Gastroesophageal sphincter (tissue), 4 donors: ENCODE results near the gene ORC3. TPM values are rescaled to one million over a fixed set of nuclear protein-coding genes. Genes with fewer than 3 reads are reported as not detected.

Experiments used
- ATAC-seq: fragments of 150-250 bp; one replicate; pipeline ENCODE4 v1.9.1; 2016; ENCODE audit warnings: mild to moderate bottlenecking, moderate library complexity
- H3K27ac ChIP-seq, 4 donors: fragments of 200-600 bp; sonication (generic) in 3 of 4; 1 replicate in 3 of 4; 2 replicates in 1 of 4; pipeline ENCODE4 v1.5.1; 2016 to 2019
- H3K27me3 ChIP-seq: fragments of 200-600 bp; sonication (generic); one replicate; pipeline ENCODE4 v1.5.1; 2019
- H3K36me3 ChIP-seq, 2 donors: fragments of 200-600 bp; sonication (generic); one replicate each; pipeline ENCODE4 v1.5.1; 2019; ENCODE audit warnings: control low read depth in 1 of 2
- H3K4me1 ChIP-seq, 3 donors: fragments of 200-600 bp; sonication (generic); 1 replicate in 2 of 3; 2 replicates in 1 of 3; pipeline ENCODE4 v1.5.1; 2016 to 2019; ENCODE audit warnings: control low read depth in 2 of 3
- H3K4me3 ChIP-seq, 2 donors: fragments of 200-600 bp; sonication (generic); one replicate each; pipeline ENCODE4 v1.5.1; 2019; ENCODE audit warnings: mild to moderate bottlenecking in 1 of 2, moderate library complexity in 1 of 2
- H3K9me3 ChIP-seq, 3 donors: fragments of 200-600 bp; sonication (generic); one replicate each; pipeline ENCODE4 v1.5.1; 2017 to 2019; ENCODE audit warnings: control low read depth in 2 of 3
- EP300 ChIP-seq: sonication (generic); formaldehyde crosslinking; IDR thresholded peaks from one replicate; pipeline ENCODE4 v1.6.1; 2017; ENCODE audit warnings: antibody characterized with exemption, mild to moderate bottlenecking
- POLR2A ChIP-seq, 2 donors: fragments of 450-650 bp; IDR thresholded peaks; one replicate each; pipeline ENCODE4 v1.6.1; 2017; ENCODE audit warnings: antibody characterized with exemption in 2 of 2, mild to moderate bottlenecking in 2 of 2, moderate library complexity in 1 of 2
- POLR2AphosphoS5 ChIP-seq: sonication (generic); formaldehyde crosslinking; IDR thresholded peaks from one replicate; pipeline ENCODE4 v1.6.1; 2017; ENCODE audit warnings: antibody characterized with exemption
- WGBS, 2 donors: methylation state at CpG; one replicate each; pipeline ENCODE4 v1.1.5; 2018; ENCODE audit warnings: low coverage in 1 of 2; 5-methylcytosine and 5-hydroxymethylcytosine counted together
- total RNA-seq, 4 donors: library from RNA; depleted of rRNA; stranded (reverse); fragments of >200 nt; gene quantifications; one replicate each; pipeline ENCODE4 v1.1.0, GENCODE V29; 2016
- TF ChIP-seq, protein P1 (sequence below), 4 experiments: fragments of 200-600 bp in 2 of 4; fragments of 450-650 bp in 2 of 4; sonication (generic) in 1 of 4; IDR thresholded peaks; one replicate each; pipeline ENCODE4 v1.5.1; 2017 to 2019; ENCODE audit warnings: antibody characterized with exemption in 4 of 4, mild to moderate bottlenecking in 2 of 4, moderate library complexity in 2 of 4

The ORC3 gene
- total RNA-seq, 4 donors from 2014 or later, result 11.3 to 24.3 (median 14.1) TPM

GRCh38 chr6:87561017-87561416 is 28.9 kb upstream of the ORC3 start:
- WGBS, 2 donors, result 63 to 67% methylated on average over 1 of the region's 1 CpG
- TF ChIP-seq, protein P1, sequence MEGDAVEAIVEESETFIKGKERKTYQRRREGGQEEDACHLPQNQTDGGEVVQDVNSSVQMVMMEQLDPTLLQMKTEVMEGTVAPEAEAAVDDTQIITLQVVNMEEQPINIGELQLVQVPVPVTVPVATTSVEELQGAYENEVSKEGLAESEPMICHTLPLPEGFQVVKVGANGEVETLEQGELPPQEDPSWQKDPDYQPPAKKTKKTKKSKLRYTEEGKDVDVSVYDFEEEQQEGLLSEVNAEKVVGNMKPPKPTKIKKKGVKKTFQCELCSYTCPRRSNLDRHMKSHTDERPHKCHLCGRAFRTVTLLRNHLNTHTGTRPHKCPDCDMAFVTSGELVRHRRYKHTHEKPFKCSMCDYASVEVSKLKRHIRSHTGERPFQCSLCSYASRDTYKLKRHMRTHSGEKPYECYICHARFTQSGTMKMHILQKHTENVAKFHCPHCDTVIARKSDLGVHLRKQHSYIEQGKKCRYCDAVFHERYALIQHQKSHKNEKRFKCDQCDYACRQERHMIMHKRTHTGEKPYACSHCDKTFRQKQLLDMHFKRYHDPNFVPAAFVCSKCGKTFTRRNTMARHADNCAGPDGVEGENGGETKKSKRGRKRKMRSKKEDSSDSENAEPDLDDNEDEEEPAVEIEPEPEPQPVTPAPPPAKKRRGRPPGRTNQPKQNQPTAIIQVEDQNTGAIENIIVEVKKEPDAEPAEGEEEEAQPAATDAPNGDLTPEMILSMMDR (IDR thresholded peaks at IDR 0.05), result no peak
- TF ChIP-seq EP300 (no peak), POLR2A (IDR thresholded peaks at IDR 0.05) (no peak), POLR2AphosphoS5 (no peak)
- Histone ChIP-seq H3K27ac (no peak overlapping the region), H3K36me3 (peaks cover 0 to 75% of the 10 kb centered on the region in 2 donors), H3K9me3 (no peaks in the 10 kb centered on the region), H3K4me3 (no peak overlapping the region), H3K27me3 (no peaks in the 10 kb centered on the region), H3K4me1 (no peaks in the 10 kb centered on the region)
- ATAC-seq, result no peak

DNA sequence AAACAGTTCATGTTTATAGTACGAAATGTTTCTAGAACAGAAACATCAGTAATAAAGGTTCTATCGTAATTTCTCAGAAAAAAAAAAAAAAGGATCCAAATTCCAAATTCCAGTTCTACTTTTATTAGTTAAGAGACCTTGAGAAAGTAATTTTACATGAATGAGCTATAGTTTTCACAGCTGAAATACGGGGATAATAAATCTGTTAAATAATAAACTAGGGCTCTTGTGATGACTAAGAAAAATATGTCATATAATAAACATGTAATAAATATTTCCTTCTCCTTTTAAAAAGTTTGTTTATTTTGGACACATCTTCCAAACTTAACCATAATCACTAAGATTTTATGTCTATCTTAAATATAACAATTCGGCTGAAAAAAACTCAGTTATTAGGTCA is 17.9 kb upstream of the ORC3 start:
- Histone ChIP-seq H3K4me3 (no peak overlapping the region), H3K27me3 (no peaks in the 10 kb centered on the region), H3K4me1 (peaks cover 3 to 23% (median 7%) of the 10 kb centered on the region in 3 donors), H3K27ac (no peak overlapping the region), H3K9me3 (no peaks in the 10 kb centered on the region), H3K36me3 (peaks cover 0 to 14% of the 10 kb centered on the region in 2 donors)
- 57 to 76% methylated on average over 4 of the region's 4 CpGs for WGBS, 2 donors
- TF ChIP-seq, protein P1 (IDR thresholded peaks at IDR 0.05), result no peak
- TF ChIP-seq POLR2AphosphoS5, result no peak
- TF ChIP-seq EP300, result no peak
- TF ChIP-seq POLR2A (IDR thresholded peaks at IDR 0.05), result no peak
- no peak for ATAC-seq

- 79 to 85% methylated on average over 3 of the region's 3 CpGs for WGBS, 2 donors
- no peak for ATAC-seq
These were observed 17.1 kb upstream of the ORC3 start for GRCh38 chr6:87572883-87573282.

DNA sequence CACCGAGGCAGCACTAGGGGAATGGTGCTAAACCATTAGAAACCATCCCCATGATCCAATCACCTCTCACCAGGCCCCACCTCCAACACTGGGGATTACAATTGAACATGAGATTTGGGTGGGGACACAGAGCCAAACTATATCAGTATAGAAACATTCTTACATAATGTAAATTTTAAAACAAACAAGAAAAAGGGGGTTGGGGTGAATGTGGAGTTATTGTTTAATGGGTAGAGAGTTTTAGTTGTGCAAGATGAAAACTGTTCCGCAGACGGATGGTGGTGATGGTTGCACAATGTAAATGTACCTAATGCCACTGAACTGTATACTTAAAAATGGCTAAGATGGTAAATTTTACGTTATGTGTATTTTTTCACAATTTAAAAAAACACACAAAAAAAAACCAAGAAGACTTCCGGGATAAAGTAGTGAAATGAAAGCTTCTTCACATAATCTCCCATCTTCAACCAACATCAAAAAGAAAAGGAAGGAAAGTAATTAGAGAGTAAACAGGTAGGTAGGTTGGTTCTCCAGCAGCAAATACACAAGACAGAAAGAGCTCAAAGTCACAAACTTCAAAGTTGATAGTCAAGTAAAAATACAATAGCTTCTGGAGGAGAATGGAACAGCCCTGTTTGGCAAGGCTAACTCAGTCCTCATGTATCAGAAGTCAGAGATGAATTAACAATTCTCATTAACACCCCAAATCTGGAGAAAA is 16.5 kb upstream of the ORC3 start:
- no peak for ATAC-seq
- TF ChIP-seq, protein P1 (IDR thresholded peaks at IDR 0.05), result no peak
- TF ChIP-seq POLR2AphosphoS5, result no peak
- TF ChIP-seq POLR2A (IDR thresholded peaks at IDR 0.05), result no peak
- TF ChIP-seq EP300, result no peak
- no peak overlapping the region for H3K27ac ChIP-seq
- no peaks in the 10 kb centered on the region for H3K27me3 ChIP-seq
- 98 to 100% methylated on average over 4 to 5 of the region's 5 CpGs for WGBS, 2 donors
- no peak overlapping the region for H3K4me3 ChIP-seq
- H3K4me1 ChIP-seq, result peaks cover 3 to 23% (median 7%) of the 10 kb centered on the region in 3 donors
- H3K9me3 ChIP-seq, result no peaks in the 10 kb centered on the region
- peaks cover 0 to 5% of the 10 kb centered on the region in 2 donors for H3K36me3 ChIP-seq

More at GRCh38 chr6:87572883-87573282, 17.1 kb upstream of the ORC3 start:
- H3K9me3 ChIP-seq, result no peaks in the 10 kb centered on the region
- peaks cover 3 to 23% (median 7%) of the 10 kb centered on the region in 3 donors for H3K4me1 ChIP-seq
- peaks cover 0 to 11% of the 10 kb centered on the region in 2 donors for H3K36me3 ChIP-seq
- TF ChIP-seq POLR2AphosphoS5 (no peak), EP300 (no peak), POLR2A (IDR thresholded peaks at IDR 0.05) (no peak)
- TF ChIP-seq, protein P1 (IDR thresholded peaks at IDR 0.05), result no peak
- no peak overlapping the region for H3K27ac ChIP-seq
- no peak overlapping the region for H3K4me3 ChIP-seq
- H3K27me3 ChIP-seq, result no peaks in the 10 kb centered on the region

DNA sequence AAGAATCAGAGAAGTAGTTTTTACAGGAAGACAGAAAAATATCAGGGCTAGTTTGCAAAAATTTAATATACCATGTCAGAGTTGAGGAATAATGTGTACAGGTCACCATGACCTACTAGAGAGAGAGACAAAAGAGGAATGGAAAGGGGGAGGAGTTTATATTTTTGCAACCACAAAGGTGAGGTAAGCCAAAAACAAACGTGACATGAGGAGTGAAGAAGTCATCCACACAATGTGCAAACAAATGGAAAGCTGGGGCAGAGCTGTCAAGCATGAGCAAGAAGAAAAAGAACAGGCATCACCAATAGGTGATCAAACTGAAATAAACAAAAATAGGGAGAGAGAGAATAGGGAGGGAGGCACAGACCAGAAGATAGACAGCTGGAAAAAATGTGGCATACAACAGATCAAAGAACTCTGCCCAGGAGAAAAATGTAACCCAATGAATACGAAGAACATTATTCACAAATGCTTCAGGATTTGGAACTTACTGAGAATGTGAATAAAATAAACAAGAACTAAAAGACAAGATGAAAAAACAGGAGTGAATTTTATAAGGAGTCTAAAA is 15.6 kb upstream of the ORC3 start:
- H3K27ac ChIP-seq, result no peak overlapping the region
- 25 to 47% methylated on average over 2 of the region's 2 CpGs for WGBS, 2 donors
- no peak overlapping the region for H3K4me3 ChIP-seq
- H3K9me3 ChIP-seq, result no peaks in the 10 kb centered on the region
- no peaks in the 10 kb centered on the region for H3K27me3 ChIP-seq
- TF ChIP-seq, protein P1 (IDR thresholded peaks at IDR 0.05), result no peak
- TF ChIP-seq EP300 (no peak), POLR2AphosphoS5 (no peak), POLR2A (IDR thresholded peaks at IDR 0.05) (no peak)
- no peak for ATAC-seq
- H3K36me3 ChIP-seq, result peaks cover 0 to 4% of the 10 kb centered on the region in 2 donors
- peaks cover 3 to 23% (median 7%) of the 10 kb centered on the region in 3 donors for H3K4me1 ChIP-seq
